Measurements from ENCODE around the gene EGLN2.
"Not testable (repeated sequence)": the region's sequence is repeated elsewhere in the genome, so short reads cannot be mapped to it uniquely, and the experiment has no call there.

DNA sequence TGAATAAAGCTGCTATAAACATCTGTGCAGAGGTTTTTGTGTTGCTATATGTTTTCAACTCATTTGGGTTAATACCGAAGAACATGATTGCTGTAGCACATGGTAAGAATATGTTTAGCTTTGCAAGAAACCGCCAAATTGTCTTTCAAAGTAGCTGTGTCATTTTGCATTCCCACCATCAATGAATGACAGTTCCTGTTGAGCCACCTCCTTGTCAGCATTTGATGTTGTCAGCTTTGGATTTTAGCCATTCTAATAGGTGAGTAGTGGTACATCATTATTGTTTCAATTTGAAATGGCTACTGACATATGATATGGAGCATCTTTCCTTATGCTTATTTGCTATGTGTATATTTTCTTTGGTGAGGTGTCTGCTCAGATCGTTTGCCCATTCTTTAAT, 43.0 kb downstream of the EGLN2 start:
- TF ChIP-seq, protein P1, sequence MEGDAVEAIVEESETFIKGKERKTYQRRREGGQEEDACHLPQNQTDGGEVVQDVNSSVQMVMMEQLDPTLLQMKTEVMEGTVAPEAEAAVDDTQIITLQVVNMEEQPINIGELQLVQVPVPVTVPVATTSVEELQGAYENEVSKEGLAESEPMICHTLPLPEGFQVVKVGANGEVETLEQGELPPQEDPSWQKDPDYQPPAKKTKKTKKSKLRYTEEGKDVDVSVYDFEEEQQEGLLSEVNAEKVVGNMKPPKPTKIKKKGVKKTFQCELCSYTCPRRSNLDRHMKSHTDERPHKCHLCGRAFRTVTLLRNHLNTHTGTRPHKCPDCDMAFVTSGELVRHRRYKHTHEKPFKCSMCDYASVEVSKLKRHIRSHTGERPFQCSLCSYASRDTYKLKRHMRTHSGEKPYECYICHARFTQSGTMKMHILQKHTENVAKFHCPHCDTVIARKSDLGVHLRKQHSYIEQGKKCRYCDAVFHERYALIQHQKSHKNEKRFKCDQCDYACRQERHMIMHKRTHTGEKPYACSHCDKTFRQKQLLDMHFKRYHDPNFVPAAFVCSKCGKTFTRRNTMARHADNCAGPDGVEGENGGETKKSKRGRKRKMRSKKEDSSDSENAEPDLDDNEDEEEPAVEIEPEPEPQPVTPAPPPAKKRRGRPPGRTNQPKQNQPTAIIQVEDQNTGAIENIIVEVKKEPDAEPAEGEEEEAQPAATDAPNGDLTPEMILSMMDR (IDR thresholded peaks at IDR 0.05): not testable (repeated sequence)
- TF ChIP-seq ZFX (IDR thresholded peaks at IDR 0.05; ENCODE audit: borderline replicate concordance): not testable (repeated sequence)
